HepG2 (cell line): ENCODE measurements around the gene SS18L1. TPM values are rescaled to one million over a fixed set of nuclear protein-coding genes. Genes with fewer than 3 reads are reported as not detected.

Experiments used
- AKAP8 ChIP-seq: sonication (generic); formaldehyde crosslinking; IDR thresholded peaks from 2 replicates; pipeline ENCODE4 v1.5.1; 2020; ENCODE audit warnings: mild to moderate bottlenecking, missing genetic modification reagents
- CBX5 ChIP-seq: sonication (generic); formaldehyde crosslinking; IDR thresholded peaks from 2 replicates; pipeline ENCODE4 v1.4.0; 2020; ENCODE audit warnings: missing genetic modification reagents, borderline replicate concordance
- ESRRA ChIP-seq: sonication (generic); formaldehyde crosslinking; IDR thresholded peaks from 2 replicates; pipeline ENCODE4 v1.5.1; 2020; ENCODE audit warnings: mild to moderate bottlenecking, low read depth, missing genetic modification reagents
- EZH2 ChIP-seq: conservative IDR thresholded peaks from 2 replicates; pipeline ENCODE4 v1.6.1; 2012; ENCODE audit warnings: mild to moderate bottlenecking, low read depth, low read length, moderate library complexity
- FOXC1 ChIP-seq: sonication (generic); formaldehyde crosslinking; IDR thresholded peaks from 2 replicates; pipeline ENCODE4 v1.8.0; 2022; ENCODE audit warnings: mild to moderate bottlenecking, missing genetic modification reagents, borderline replicate concordance
- HDAC6 ChIP-seq: fragments of 200-600 bp; sonication (generic); IDR thresholded peaks from 2 replicates; pipeline ENCODE4 v1.7.0; 2017; ENCODE audit warnings: mild to moderate bottlenecking, antibody characterized with exemption, low read length, low read depth
- KDM4B ChIP-seq: sonication (generic); formaldehyde crosslinking; IDR thresholded peaks from 2 replicates; pipeline ENCODE4 v1.4.0; 2020; ENCODE audit warnings: missing genetic modification reagents
- KDM6A ChIP-seq: IDR thresholded peaks from 2 replicates; pipeline ENCODE4 v1.6.1; 2016; ENCODE audit warnings: low read depth
- MEIS1 ChIP-seq: sonication (generic); formaldehyde crosslinking; IDR thresholded peaks from 2 replicates; pipeline ENCODE4 v1.9.0; 2021; ENCODE audit warnings: mild to moderate bottlenecking, missing genetic modification reagents, moderate library complexity, borderline replicate concordance
- POGZ ChIP-seq: sonication (generic); formaldehyde crosslinking; IDR thresholded peaks from 2 replicates; pipeline ENCODE4 v1.4.0; 2020; ENCODE audit warnings: mild to moderate bottlenecking, missing genetic modification reagents
- ZBTB42 ChIP-seq: sonication (generic); formaldehyde crosslinking; IDR thresholded peaks from 2 replicates; pipeline ENCODE4 v1.5.0; 2020; ENCODE audit warnings: mild to moderate bottlenecking, missing genetic modification reagents
- ZKSCAN1 ChIP-seq: fragments of 150-350 bp; IDR thresholded peaks from 2 replicates; pipeline ENCODE4 v1.6.1; 2014; ENCODE audit warnings: low read length
- ZKSCAN8 ChIP-seq: IDR thresholded peaks from 2 replicates; pipeline ENCODE4 v1.6.1; 2016; ENCODE audit warnings: borderline replicate concordance, missing genetic modification reagents, missing compliant biosample characterization
- ZNF101 ChIP-seq: sonication (generic); formaldehyde crosslinking; IDR thresholded peaks from 2 replicates; pipeline ENCODE4 v1.4.0; 2020; ENCODE audit warnings: mild to moderate bottlenecking, low read depth, missing genetic modification reagents, borderline replicate concordance
- ZNF225 ChIP-seq: sonication (generic); formaldehyde crosslinking; IDR thresholded peaks from 2 replicates; pipeline ENCODE4 v1.4.0; 2020; ENCODE audit warnings: mild to moderate bottlenecking, missing genetic modification reagents
- ZNF567 ChIP-seq: sonication (generic); formaldehyde crosslinking; IDR thresholded peaks from 2 replicates; pipeline ENCODE4 v1.8.1; 2023; ENCODE audit warnings: mild to moderate bottlenecking, missing genetic modification reagents, borderline replicate concordance
- ZNF790 ChIP-seq: sonication (generic); formaldehyde crosslinking; IDR thresholded peaks from 2 replicates; pipeline ENCODE4 v1.8.0; 2022; ENCODE audit warnings: missing genetic modification reagents, mild to moderate bottlenecking, borderline replicate concordance
- ZNF83 ChIP-seq: sonication (generic); formaldehyde crosslinking; IDR thresholded peaks from 2 replicates; pipeline ENCODE4 v1.4.0; 2020; ENCODE audit warnings: missing genetic modification reagents, mild to moderate bottlenecking, borderline replicate concordance
- polyA plus RNA-seq, 8 experiments: library from polyadenylated mRNA; depleted of rRNA in 3 of 8; stranded (reverse) in 7 of 8; unstranded in 1 of 8; fragments of >200 nt; fragmentation: Illumina TruSeq in 4 of 8; extraction: Trizol in 4 of 8; gene quantifications; 2 replicates each; pipeline versions ENCODE4 v1.2.1 to v1.2.3, GENCODE V29; 2011 to 2016; ENCODE audit warnings: low read depth in 4 of 8, missing spikeins in 1 of 8, mixed read lengths in 1 of 8; ENCODE audit not compliant: insufficient read depth in 1 of 8
- total RNA-seq, 5 experiments: library from RNA; depleted of rRNA; stranded (reverse); fragments of >200 nt; fragmentation: Illumina TruSeq; extraction: Trizol; gene quantifications; 2 replicates each; pipeline ENCODE4 v1.2.3, GENCODE V29; 2016; ENCODE audit warnings: low read depth in 1 of 5
- TF ChIP-seq, protein P1 (sequence below): sonication (generic); formaldehyde crosslinking; IDR thresholded peaks from 2 replicates; pipeline ENCODE4 v1.4.0; 2020; ENCODE audit warnings: missing genetic modification reagents
- TF ChIP-seq, protein P2 (sequence below): sonication (generic); formaldehyde crosslinking; IDR thresholded peaks from 2 replicates; pipeline ENCODE4 v1.8.0; 2023; ENCODE audit warnings: mild to moderate bottlenecking, missing genetic modification reagents
- TF ChIP-seq, protein P3 (sequence below): IDR thresholded peaks from 2 replicates; pipeline ENCODE4 v1.6.1; 2016; ENCODE audit warnings: low read depth, control low read depth
- TF ChIP-seq, protein P4 (sequence below): sonication (generic); formaldehyde crosslinking; conservative IDR thresholded peaks from 2 replicates; pipeline ENCODE4 v1.8.1; 2023; ENCODE audit warnings: missing genetic modification reagents
- TF ChIP-seq, protein P5 (sequence below): sonication (generic); formaldehyde crosslinking; IDR thresholded peaks from 2 replicates; pipeline ENCODE4 v1.9.0; 2021; ENCODE audit warnings: missing genetic modification reagents, mild to moderate bottlenecking, borderline replicate concordance

The SS18L1 gene
- total and polyA plus RNA-seq, 2 of the 13 experiments (the other 11 are each of a cell fraction or from before 2014, with no cell fraction given): 17.8 to 27.6 TPM

DNA sequence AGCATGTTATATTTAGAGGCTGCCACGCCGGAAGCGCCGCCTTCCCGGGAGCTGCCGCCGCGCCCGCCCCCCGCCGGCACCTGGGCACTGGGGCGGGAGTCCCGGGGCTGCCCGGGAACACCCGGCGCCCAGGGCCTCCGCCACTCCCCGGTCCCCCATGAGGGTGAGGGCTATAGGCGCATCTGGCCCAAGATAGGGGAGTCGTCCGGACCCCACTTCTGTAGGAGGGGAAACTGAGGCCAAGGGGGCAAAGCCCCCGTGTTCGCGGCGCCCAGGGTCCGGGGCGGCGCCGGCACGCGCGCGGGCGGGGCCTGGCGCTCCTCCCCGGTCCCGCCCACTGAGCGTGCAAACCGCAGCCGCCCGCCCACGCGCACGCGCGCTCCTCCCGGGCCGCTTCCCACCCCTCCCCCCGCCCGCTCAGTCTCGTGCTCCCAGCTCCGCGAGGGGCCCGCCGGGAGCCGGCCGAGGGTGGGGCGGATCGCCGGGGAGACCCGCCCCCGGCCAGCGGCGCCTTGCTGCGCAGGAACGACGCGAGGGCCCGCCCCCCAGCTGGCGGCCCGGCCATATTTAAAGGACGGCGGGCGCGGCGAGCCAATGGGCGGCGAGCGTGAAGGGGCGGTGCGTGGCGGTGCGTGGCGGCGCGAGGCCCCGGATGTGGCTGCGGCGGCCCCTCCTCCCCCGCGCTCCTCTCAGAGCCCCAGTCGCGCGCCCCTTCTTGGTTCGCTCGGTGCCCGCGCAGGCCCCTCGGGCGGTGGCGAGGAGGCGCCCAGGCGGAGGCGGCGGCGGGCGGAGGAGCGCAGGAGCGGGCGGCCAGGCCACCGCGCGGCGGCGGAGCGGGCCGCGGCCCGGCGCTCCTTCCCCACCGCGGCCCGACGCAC is 21.6 kb upstream of the SS18L1 start, which contains the start of gene LSM14B (continued):
- TF ChIP-seq, protein P1, sequence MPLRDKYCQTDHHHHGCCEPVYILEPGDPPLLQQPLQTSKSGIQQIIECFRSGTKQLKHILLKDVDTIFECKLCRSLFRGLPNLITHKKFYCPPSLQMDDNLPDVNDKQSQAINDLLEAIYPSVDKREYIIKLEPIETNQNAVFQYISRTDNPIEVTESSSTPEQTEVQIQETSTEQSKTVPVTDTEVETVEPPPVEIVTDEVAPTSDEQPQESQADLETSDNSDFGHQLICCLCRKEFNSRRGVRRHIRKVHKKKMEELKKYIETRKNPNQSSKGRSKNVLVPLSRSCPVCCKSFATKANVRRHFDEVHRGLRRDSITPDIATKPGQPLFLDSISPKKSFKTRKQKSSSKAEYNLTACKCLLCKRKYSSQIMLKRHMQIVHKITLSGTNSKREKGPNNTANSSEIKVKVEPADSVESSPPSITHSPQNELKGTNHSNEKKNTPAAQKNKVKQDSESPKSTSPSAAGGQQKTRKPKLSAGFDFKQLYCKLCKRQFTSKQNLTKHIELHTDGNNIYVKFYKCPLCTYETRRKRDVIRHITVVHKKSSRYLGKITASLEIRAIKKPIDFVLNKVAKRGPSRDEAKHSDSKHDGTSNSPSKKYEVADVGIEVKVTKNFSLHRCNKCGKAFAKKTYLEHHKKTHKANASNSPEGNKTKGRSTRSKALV: no peak
- TF ChIP-seq ZNF83 (CRISPR knock-in tag) (no peak), ZKSCAN1 (no peak), ZKSCAN8 (CRISPR knock-in tag) (no peak), ZBTB42 (no peak), AKAP8 (no peak), EZH2 (no peak), ZNF567 (CRISPR knock-in tag) (0 out of 2 replicates have a peak, but pooled peaks have one; percentile 81), MEIS1 (peak; percentile 79; the same call in 1 of the 2 replicates), ZNF790 (no peak; the same call in none of the 2 replicates), POGZ (CRISPR knock-in tag) (no peak; the same call in 1 of the 2 replicates), ZNF225 (no peak), KDM6A (CRISPR knock-in tag) (0 out of 2 replicates have a peak, but pooled peaks have one; percentile 47), ESRRA (peak; percentile 73), ZNF101 (CRISPR knock-in tag) (no peak), CBX5 (CRISPR knock-in tag) (no peak), FOXC1 (CRISPR knock-in tag) (no peak), HDAC6 (no peak), KDM4B (CRISPR knock-in tag) (no peak)
- TF ChIP-seq, protein P2, sequence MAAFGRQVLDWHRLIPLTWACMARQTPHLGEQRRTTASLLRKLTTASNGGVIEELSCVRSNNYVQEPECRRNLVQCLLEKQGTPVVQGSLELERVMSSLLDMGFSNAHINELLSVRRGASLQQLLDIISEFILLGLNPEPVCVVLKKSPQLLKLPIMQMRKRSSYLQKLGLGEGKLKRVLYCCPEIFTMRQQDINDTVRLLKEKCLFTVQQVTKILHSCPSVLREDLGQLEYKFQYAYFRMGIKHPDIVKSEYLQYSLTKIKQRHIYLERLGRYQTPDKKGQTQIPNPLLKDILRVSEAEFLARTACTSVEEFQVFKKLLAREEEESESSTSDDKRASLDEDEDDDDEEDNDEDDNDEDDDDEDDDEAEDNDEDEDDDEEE (CRISPR knock-in tag): no peak
- TF ChIP-seq, protein P3, sequence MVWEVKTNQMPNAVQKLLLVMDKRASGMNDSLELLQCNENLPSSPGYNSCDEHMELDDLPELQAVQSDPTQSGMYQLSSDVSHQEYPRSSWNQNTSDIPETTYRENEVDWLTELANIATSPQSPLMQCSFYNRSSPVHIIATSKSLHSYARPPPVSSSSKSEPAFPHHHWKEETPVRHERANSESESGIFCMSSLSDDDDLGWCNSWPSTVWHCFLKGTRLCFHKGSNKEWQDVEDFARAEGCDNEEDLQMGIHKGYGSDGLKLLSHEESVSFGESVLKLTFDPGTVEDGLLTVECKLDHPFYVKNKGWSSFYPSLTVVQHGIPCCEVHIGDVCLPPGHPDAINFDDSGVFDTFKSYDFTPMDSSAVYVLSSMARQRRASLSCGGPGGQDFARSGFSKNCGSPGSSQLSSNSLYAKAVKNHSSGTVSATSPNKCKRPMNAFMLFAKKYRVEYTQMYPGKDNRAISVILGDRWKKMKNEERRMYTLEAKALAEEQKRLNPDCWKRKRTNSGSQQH: peak; percentile 30; the same call in 1 of the 2 replicates
- TF ChIP-seq, protein P4, sequence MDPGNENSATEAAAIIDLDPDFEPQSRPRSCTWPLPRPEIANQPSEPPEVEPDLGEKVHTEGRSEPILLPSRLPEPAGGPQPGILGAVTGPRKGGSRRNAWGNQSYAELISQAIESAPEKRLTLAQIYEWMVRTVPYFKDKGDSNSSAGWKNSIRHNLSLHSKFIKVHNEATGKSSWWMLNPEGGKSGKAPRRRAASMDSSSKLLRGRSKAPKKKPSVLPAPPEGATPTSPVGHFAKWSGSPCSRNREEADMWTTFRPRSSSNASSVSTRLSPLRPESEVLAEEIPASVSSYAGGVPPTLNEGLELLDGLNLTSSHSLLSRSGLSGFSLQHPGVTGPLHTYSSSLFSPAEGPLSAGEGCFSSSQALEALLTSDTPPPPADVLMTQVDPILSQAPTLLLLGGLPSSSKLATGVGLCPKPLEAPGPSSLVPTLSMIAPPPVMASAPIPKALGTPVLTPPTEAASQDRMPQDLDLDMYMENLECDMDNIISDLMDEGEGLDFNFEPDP (CRISPR knock-in tag): no peak
- TF ChIP-seq, protein P5, sequence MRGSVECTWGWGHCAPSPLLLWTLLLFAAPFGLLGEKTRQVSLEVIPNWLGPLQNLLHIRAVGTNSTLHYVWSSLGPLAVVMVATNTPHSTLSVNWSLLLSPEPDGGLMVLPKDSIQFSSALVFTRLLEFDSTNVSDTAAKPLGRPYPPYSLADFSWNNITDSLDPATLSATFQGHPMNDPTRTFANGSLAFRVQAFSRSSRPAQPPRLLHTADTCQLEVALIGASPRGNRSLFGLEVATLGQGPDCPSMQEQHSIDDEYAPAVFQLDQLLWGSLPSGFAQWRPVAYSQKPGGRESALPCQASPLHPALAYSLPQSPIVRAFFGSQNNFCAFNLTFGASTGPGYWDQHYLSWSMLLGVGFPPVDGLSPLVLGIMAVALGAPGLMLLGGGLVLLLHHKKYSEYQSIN (CRISPR knock-in tag): no peak
